ENCODE measurements around the gene ZNF341.

The ZNF341 gene

DNA sequence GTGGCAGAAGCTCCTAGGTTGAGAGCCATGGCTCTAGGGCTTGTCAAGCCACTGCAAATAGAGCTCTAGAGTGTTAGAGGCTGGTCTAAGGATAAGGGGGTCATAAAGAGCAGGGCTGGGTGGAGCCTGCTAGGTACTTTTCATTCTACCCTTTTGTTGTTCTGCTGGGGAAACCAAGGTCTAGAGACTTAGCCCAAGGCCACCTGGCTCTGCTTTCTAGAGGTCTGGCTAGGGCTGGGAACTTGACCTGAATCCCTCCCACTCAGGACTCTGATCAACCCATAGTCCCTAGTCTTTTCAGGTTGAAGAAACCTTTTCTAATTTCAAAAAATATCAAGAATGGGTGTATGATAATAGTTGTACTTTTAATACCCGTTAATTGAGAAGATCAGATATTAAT is 93.1 kb downstream of the ZNF341 start:
- DNase-seq (ENCODE audit: low read depth in 3 of 3): no peak

DNA sequence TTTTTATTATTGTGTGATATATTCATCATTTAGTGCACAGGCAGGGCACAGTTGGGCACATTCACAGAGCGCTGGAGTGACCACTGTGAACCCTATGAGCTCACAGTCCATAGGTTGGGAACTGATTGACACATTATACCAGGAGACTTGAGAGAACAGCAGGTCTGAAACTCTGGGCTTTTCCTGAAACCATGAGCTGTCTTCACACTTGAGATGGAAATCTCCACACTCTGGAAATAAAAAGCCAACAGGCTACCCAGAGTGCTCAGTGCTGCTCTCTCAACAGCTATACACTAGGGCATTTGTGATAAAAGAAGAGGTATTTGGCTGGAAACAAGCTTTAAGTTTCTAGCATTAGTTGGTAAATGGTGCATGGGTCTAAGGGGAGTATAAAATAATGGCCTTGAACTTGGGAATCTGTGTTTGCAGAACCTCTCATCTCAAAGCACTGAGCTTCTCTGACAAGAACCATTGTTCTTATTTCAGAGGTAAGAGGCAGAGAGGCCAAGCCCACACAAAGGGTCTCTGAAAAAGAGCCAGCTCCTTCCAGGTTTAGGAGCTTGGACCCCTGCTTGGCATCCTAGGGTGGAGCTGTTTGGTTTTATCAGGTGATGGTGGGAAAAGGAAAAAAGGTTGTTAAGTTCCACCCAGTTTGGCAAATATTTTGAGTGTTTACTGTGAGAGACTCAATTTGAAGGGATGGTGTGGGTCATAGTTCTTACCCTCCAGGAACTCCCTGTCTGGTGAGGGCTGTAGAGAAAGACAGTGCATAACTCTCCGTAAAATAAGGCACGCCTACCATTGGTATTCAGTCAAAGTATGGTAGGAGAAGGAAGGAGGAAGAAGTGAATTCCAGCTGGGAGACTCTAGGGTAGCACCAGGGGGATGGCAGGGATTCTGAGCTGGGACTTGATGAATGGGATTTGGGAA is 93.8 kb downstream of the ZNF341 start:
- DNase-seq (ENCODE audit: low read depth in 3 of 3): no peak

DNA sequence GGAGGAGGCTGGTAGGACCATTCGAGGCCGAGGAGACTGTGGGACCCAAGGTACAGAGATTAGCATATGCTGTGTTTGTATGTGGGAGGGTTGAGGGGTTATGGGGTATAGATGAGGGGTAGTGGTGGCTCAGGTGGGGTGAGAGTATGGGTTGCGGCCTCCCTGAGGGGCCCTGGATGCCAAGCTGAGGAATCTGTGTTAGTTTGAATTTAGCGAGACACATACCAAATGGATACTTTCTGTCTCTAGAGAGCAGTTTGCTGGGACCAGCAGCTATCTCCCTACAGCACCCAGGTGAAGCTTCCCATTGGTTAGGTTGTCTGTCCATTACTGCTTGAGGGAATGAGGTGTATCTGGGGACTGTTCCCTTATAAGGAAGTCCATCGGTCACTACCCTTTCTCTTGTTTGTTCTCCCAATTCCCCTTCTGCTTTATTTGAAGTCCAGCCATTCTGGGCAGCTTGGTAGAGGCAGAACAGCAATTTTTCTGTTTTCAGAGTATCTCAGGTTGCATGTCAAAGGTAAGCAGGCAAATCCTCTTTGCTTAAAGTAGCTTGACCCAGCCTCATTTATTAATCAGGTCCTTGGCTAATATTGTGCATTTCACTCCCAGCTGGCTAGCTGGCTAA is 94.6 kb downstream of the ZNF341 start:
- no peak for DNase-seq (ENCODE audit: low read depth in 3 of 3)

DNA sequence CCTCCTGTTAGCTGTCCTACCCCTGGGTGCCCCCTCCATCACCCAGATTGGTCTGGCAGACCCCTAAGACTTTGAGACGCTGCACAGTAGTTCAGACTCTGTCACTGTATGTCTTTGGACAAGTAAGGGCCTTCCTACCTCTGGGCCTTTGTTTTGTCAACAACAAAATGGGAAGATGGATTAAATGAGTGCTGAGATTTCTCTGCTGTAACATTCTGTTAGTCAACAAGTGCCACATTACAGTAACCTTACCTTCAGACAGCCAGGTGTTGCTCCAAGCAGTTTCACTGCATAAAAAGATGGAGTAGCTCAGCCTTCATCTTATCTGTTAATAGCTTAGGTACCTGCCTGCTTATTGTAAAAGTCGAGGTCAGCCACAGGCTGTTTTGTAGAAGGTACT is 95.3 kb downstream of the ZNF341 start:
- no peak for DNase-seq (ENCODE audit: low read depth in 3 of 3)

DNA sequence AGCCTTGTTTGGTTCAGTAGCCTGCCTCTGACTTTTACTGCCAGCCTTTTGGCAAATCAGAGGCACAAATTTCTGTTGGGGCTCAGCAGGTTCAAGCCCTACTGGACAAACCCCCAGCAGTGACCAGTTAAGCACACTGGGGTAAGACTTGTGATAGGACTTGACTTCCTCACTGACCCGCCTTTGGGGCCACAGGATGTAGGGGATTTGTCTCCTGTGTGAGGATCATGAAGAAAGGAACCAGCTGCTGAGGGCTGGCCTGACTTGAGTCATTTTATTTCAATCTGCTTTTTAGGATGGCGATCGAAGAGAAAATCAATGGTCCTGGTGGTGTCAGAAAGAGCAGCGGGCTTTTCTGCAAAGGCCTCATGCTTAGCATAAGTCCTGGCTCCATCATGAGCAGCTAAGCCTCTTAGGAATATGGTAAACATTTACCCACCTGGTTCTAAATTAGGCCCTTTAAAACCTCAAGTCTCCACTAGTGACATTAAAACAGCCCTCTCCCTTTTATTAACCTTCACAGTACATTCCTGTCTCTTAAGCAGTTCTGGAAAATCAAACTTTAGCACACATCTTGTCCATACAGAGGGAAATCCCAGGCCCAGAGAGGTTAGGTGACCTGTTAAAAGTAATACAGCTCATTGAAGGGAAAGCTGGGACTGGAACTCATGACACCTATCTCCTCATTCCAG is 96.0 kb downstream of the ZNF341 start:
- DNase-seq (ENCODE audit: low read depth in 3 of 3): no peak

DNA sequence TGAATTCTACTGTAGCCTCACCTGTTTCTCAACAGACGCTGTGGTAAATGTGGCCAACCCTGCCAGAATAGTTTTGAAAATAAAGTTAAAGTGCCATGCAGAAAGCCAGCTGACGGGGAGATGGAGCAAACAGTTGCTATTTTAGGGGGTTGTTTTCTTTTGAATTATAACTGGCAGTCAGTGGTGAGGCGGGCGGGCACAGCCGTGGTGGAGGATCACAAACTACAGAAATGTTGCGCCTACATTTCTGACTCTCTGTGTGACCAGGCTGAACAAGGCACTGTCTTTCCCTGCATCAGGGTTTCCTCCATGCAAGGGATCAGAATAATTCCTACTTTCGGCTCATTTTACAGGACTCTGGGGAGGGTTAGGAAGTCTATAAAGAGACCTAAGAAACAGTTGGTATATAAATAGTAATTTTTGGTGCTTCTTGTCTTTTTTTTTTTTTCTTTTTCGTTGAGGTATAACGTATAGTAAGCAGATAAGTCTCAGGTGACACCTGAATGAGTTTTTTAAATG is 96.6 kb downstream of the ZNF341 start:
- no peak for DNase-seq (ENCODE audit: low read depth in 3 of 3)

DNA sequence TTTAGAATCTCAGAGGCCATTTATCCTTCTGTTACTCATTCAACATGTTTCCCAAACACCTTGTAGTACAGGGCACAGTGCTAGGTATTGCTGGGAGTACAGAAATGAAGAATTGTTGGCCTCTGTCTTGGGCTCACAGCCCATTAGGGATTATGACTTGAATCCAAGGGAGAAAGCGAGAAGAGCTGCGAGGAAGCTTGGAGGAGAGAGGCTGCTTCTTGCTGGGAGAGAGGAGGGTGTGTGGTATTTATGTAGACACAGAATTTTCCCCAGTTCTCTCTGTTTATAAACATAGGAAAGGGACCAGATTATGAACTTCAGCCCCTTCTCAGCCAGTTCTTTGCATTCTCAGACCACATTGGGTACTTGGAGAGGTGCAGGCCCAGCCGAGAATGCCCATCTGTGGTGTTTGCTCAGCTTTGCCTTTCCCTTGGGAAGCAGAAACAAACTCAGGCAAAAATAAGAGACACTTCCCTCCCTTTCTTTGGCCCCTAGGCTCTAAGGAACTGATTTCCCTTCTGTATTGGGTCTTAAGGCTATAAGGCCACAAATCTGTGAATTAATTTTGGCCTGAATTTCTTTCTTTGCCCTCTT is 97.3 kb downstream of the ZNF341 start:
- DNase-seq (ENCODE audit: low read depth in 3 of 3): no peak

DNA sequence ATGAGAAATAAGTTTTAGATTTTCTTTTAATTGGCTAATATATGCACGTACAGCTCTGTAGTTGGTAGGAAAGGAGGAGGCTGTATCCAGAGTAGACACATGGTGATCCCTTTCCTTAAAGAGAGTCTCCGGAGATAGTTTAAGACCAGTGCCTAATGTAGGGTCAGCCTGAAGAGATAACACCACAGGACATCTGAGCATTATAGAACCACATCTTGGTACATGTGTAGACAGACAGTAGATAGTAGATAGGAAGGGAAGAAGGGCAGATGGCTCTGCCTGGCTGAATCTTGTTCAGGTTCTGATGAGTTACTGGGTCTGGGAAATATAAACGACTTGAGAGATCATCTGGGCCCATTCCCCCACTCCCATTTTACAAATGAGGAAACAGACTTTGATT is 97.8 kb downstream of the ZNF341 start:
- DNase-seq (ENCODE audit: low read depth in 3 of 3): no peak

DNA sequence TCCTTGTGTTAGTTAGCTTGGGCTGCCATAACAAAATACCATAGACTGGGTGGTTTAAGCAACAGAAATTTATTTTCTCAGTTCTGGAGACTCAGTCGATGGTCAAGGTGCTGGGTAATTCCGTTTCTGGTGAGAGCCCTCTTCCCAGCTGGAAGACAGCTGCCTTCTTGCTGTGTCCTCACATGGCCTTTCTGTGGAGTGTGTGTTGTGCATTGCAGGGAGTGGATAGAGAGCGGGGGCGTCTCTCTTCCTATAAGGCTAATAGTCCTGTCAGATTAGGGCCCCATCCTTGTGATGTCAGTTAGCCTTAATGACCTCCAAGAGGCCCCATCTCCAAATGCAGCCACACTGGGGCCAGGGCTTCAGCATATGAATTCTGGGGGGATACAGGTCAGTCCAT is 98.6 kb downstream of the ZNF341 start:
- DNase-seq (ENCODE audit: low read depth in 3 of 3): no peak

DNA sequence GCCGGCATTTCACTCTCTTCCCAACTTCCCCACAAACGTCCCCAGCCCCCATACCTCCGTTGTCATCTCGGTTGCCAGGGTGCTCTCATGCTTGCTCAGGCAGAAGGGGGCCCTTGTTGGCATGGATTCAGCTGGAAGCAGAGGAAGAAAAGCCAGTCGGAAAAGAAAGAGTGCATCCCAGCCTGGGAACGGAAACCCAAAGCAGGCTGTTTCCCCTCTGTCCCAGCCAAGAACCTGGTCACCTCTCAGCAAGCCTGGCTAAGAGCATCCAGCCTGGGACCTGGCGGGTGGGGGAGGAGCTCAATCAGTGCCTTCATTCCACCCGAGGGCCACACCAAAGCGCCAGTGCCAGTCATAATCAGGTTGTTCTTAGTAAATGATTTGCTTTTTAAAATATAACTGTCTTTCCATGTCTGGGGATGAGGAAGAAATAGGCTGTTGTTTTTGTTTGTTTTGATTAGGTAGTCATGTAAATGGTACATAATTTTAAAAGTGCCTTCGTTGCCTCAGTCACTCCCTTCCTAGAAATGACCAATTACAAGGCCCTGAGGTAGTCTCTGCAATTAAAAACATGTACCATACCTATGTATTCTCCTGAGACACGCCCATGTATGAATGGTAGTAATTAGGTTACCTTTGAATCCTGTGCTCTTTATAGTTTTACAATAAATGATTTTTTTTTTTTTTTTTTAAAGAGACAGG is 100.5 kb downstream of the ZNF341 start:
- no peak for DNase-seq (ENCODE audit: low read depth in 3 of 3)

DNA sequence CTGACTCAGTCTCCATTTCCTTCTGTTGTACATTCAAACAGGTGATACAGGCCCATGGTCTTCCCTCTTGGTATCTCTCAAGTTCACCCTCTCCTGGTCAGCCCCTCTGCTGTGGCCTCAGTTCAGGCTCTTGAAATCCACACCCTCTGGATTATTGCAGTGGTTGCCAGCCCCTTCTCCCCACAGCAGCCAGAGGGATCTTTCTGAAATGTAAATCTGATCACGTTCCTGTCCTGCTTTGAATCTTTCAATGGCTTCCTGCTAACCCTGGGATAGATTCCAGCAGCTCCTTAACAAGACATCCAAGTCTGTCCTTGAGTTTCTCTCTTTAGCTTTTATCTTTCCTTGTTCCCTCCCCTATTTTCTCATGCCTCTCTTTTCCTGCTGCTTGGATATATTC is 101.5 kb downstream of the ZNF341 start:
- DNase-seq (ENCODE audit: low read depth in 3 of 3): no peak

DNA sequence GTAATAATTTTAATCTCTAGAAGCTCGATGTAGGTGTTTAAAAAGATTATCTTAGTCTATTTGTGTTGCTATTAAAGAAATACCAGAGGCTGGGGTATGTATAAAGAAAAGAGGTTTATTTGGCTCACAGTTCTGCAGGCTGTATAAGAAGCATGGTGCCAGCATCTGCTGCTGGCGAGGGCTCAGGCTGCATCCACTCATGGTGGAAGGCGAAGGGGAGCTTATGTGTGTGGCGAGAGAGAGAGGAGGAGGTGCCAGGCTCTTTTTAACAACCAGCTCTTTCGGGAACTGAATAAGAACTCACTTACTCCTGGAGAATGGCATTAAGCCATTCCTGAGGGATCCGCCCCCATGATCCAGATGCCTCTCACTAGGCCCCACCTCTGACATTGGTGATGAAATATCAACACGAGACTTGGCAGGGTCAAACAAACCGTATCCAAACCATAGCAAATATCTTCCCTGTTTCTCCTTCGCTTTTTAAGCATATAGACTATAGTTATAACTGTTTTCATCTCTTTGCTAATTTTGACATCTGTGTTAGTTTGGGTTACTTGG is 103.9 kb downstream of the ZNF341 start:
- no peak for DNase-seq (ENCODE audit: low read depth in 3 of 3)

DNA sequence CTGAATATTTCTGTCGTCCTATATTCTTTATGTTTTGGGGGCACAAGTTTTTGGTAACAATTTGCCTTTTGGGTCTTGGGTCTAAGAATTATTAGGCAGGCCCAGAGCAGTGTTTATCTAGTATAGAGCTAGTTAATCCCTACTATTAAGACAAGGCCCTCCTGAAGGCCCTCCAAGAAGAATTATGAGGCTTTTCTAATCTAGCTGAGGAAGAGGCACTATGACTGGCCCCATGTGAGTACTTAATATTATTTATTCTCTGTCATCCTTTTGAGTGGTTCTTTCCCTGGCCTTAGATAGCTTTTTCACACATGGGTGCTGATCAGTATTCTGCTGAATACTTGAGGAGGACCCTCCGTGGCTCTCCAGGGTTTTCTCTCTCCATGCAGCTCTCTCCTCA is 104.5 kb downstream of the ZNF341 start:
- DNase-seq (ENCODE audit: low read depth in 3 of 3): no peak

DNA sequence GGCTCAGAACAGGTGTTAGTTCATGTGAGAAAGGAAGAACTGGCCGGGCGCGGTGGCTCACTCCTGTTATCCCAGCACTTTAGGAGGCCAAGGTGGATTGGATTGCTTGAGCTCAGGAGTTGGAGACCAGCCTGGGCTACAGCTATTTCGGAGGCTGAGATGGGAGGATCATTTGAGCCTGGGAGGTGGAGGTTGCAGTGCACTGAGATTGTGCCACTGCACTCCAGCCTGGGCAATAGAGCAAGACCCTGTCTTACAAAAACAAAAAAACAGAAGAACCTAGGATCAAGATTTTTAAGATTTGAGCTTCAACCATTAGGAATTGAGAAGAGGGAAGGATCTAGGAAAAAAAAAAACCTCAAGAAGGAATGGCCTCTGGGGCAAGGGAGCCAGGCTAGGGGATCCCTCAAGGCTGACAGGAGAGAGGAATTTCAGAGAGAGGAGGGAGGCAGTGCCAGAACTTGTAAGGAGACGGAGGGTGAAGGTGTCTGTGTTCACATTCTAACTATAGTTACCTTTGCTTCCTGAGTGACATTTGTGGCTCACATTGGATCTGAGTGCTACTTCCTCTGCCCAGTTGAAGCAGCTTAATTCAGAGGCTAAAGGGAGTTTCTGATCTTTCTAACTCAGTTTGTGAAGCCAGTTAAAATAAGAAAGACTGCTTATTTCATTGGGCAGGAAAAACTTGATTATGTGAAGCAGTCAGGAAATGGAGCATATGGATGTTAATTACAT is 105.5 kb downstream of the ZNF341 start:
- no peak for DNase-seq (ENCODE audit: low read depth in 3 of 3)

DNA sequence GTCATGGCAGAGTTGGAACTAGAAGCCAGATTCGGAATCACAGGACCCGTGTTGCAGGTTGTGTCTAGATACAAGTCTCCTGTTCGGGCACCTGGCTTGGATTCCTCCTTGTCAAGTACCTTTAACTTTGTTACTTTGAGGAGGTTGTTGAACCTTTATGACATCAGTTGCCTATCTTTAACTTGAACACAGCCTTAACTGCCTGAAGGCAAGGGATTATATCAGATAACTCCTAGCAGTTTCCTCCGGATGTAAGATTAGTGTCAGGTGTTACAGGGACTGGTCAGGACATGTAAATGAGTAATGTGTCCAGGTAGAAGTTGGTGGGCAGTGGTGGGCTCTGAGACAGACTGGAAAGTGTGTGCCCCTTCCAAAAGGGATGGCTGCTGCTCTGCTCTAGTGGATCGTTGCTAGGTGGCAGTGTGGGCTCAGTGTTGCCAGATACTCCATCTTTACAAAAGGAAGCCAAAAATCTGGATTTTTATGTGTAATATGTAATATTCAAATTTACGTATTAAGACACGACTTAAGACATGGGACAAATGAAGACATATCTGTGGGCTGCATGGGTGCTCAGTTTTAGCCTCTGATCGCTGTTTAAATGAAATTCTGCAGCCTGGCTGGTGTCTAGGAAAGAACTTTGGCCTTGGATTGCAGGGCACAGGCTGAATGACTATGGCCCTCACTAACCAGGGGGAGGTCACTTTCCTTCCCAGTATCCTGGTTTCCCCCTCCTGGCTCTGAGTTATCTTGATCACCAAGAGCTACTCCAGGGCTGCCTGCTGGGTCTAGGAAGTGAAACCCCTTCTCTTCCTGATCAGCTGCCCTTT is 106.5 kb downstream of the ZNF341 start:
- DNase-seq (ENCODE audit: low read depth in 3 of 3): no peak

DNA sequence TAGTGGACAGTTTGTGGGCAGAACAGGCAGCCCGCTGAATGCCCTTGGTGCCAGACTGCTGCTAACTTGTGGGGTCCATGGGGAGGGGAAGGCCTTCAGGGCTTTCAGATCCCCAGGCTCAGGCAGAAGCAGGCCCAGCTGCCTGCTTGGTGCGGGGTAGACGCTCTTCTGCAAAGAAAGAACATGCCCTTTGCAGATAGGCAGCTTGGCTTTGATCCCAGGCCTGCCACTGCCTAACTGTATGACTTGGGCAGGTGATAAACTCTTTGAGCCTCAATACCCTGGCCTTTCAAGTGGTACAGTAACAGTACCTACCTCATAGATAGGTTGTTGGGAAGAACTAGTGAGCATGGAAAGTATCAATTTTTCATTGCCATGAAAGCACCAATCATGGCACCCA is 107.8 kb downstream of the ZNF341 start:
- DNase-seq (ENCODE audit: low read depth in 3 of 3): no peak

DNA sequence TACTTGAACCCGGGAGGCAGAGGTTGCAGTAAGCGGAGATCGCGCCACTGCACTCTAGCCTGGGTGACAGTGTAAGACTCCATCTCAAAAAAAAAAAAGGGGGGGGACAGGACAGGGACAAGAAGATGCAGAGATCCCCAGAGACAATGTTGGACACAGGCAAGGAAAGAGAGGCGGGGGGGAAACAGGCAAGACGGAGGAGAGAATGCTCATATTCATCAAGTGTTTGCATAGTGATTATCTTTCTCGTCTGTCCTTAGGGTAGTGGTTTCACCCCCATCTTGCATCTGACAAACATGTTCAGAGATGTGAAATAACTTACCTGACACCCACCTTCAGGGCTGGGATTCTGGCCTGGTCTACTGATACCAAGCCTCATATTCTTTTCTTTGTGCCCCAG is 108.4 kb downstream of the ZNF341 start:
- no peak for DNase-seq (ENCODE audit: low read depth in 3 of 3)

DNA sequence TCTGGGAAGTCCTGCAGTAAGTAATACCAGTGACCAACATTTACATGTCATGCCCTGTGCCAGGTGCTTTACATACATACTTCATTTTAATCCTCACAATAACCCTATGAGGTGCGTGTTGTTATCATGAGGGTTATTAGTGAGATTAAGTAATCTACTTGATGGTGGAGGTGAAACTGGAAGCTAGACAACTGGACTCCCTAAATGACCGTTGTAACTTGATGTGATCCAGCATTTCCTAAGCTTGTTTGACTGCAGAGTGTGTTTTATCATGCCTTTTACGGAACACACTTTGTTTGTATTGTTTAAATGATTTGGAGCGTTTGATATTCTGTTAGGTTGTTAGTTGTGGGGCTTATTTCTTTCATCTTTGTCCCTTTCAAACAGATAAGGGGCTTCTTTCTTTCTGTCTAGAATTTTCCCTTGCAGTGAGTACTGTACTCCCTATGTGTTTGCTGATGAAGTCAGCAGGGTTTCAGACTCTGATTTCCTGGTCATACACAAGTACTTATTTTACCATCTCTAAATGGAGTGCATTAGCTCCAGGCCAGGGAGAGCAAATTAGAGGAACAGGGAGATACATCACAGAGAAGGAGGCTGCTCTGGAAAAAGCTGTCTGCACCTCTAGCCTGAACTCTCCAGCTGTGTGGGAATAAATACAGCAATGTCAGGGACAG is 109.1 kb downstream of the ZNF341 start:
- no peak for DNase-seq (ENCODE audit: low read depth in 3 of 3)

DNA sequence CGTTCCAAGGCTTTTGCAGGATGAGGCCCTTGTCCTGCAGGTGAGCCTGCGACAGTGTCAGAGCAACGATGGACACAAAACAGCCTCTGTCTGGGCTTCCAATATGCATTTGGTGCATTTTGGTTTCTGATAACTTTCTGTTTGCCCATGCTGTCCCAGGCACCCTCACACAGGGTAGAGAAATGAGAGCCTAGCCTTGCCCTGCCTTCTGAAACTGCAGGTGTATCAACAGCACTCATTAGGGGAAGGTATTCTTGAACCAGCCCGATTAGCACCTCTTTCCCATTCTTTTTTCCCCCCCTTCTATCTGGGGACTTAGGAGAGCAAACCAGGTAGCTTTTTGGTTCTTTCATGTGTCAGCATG is 109.6 kb downstream of the ZNF341 start:
- no peak for DNase-seq (ENCODE audit: low read depth in 3 of 3)

All from stimulated activated CD4-positive, alpha-beta T cell treated with anti-CD3 and anti-CD28 coated beads, TNF-alpha, amount 100 ng/mL, for 48 hours (primary cell).